ENCODE data around the gene MYOZ3.

MYOZ3 gene

GRCh38 chr5:150627731-150628545 lies 33.1 kb upstream of the MYOZ3 start:
- no peak for DNase-seq

GRCh38 chr5:150628936-150629485 lies 32.0 kb upstream of the MYOZ3 start:
- DNase-seq = no peak

- no peak for DNase-seq
These were observed 31.0 kb upstream of the MYOZ3 start for GRCh38 chr5:150630016-150630415.

GRCh38 chr5:150630461-150631325 lies 30.4 kb upstream of the MYOZ3 start:
- DNase-seq = no peak

- no peak for DNase-seq
These were observed 29.7 kb upstream of the MYOZ3 start for GRCh38 chr5:150631326-150631701.

- no peak for DNase-seq
These were observed 28.5 kb upstream of the MYOZ3 start for GRCh38 chr5:150632305-150633160.

- no peak for DNase-seq
These were observed 27.6 kb upstream of the MYOZ3 start for GRCh38 chr5:150633429-150633828.

GRCh38 chr5:150636391-150637244 lies 24.4 kb upstream of the MYOZ3 start:
- no peak for DNase-seq

- DNase-seq = peak; percentile 64
These were observed 23.6 kb upstream of the MYOZ3 start for GRCh38 chr5:150637245-150638052.

GRCh38 chr5:150638053-150638444 lies 23.0 kb upstream of the MYOZ3 start:
- DNase-seq = no peak

- DNase-seq = no peak
These were observed 22.3 kb upstream of the MYOZ3 start for GRCh38 chr5:150638488-150639376.

- DNase-seq = no peak
These were observed 21.7 kb upstream of the MYOZ3 start for GRCh38 chr5:150639377-150639692.

GRCh38 chr5:150639751-150640150 lies 21.3 kb upstream of the MYOZ3 start:
- no peak for DNase-seq

GRCh38 chr5:150640311-150641005 lies 20.6 kb upstream of the MYOZ3 start, which contains the start of gene SYNPO:
Gene SYNPO (plus strand): TSS chr5:150640660. CDS start chr5:150648276, 7,616 bp downstream.
- no peak for DNase-seq

- no peak for DNase-seq
These were observed 20.0 kb upstream of the MYOZ3 start for GRCh38 chr5:150641006-150641570.

- no peak for DNase-seq
These were observed 19.1 kb upstream of the MYOZ3 start for GRCh38 chr5:150641824-150642566.

- peak; percentile 79 for DNase-seq
These were observed 18.5 kb upstream of the MYOZ3 start for GRCh38 chr5:150642567-150642927.
